Esophagus muscularis mucosa (tissue), 3 donors: ENCODE data around the gene ABCB8.

ENCODE experiments used
- CTCF ChIP-seq, 3 experiments: fragments of 200-600 bp in 2 of 3; fragments of 450-650 bp in 1 of 3; sonication (generic) in 2 of 3; IDR thresholded peaks; one replicate each; pipeline ENCODE4 v1.5.1; 2017 to 2019; ENCODE audit warnings: antibody characterized with exemption in 3 of 3, mild to moderate bottlenecking in 2 of 3, moderate library complexity in 1 of 3
- POLR2A ChIP-seq: fragments of 450-650 bp; IDR thresholded peaks from one replicate; pipeline ENCODE4 v1.6.1; 2017; ENCODE audit warnings: antibody characterized with exemption, moderate library complexity, mild to moderate bottlenecking, low read depth

- TF ChIP-seq CTCF (IDR thresholded peaks at IDR 0.05) = no peak
- TF ChIP-seq POLR2A = no peak
Measured at GRCh38 chr7:151016505-151016904, 11.7 kb upstream of the ABCB8 start.
